ENCODE measurements around the gene HIGD1A. TPM values are rescaled to one million over a fixed set of nuclear protein-coding genes. Genes with fewer than 3 reads are reported as not detected.

HIGD1A gene
- total and polyA plus RNA-seq, 9 of the 15 experiments (the other 6 are each of a cell fraction or from before 2014, with no cell fraction given): 165 to 1,185 (median 333) TPM

- peak; percentile 36 for TF ChIP-seq TBP (optimal IDR thresholded peaks at IDR 0.05; ENCODE audit: low read depth, low read length)
- peak; percentile 75; the same call in 1 of the 2 replicates for TF ChIP-seq ZNF592 (IDR thresholded peaks at IDR 0.05)
- TF ChIP-seq TRIM28 (IDR thresholded peaks at IDR 0.05): 0 out of 2 replicates have a peak, but pooled peaks have one; percentile 9
- TF ChIP-seq GABPA (tag; conservative IDR thresholded peaks at IDR 0.05; ENCODE audit: low read depth): peak; percentile 56
- peak; percentile 58; the same call in 1 of the 2 replicates for TF ChIP-seq ZBED1 (IDR thresholded peaks at IDR 0.05)
- peak; percentile 79; the same call in 1 of the 2 replicates for TF ChIP-seq TOE1 (IDR thresholded peaks at IDR 0.05; ENCODE audit: borderline replicate concordance)
- TF ChIP-seq TOE1 (CRISPR knock-in tag; IDR thresholded peaks at IDR 0.05; ENCODE audit: borderline replicate concordance, low read depth): no peak
- TF ChIP-seq ELF1 (tag; IDR thresholded peaks at IDR 0.05): peak; percentile 69
- 0 out of 2 replicates have a peak, but pooled peaks have one; percentile 47 for TF ChIP-seq ZNF830 (CRISPR knock-in tag; IDR thresholded peaks at IDR 0.05)
- TF ChIP-seq STAT6 (CRISPR knock-in tag; IDR thresholded peaks at IDR 0.05): peak; percentile 79; the same call in 1 of the 2 replicates
- TF ChIP-seq YY1 (IDR thresholded peaks at IDR 0.05; ENCODE audit: borderline replicate concordance in 1 of 3, control insufficient read depth in 1 of 3, extremely low read depth in 1 of 3, insufficient read depth in 3 of 3, insufficient read length in 1 of 3, insufficient replicate concordance in 2 of 3, low read depth in 1 of 3, low read length in 2 of 3): peak in 2 of 3 experiments; percentile 15 to 89
- TF ChIP-seq HMGN3 (IDR thresholded peaks at IDR 0.05; ENCODE audit: borderline replicate concordance, extremely low read depth, insufficient read length, low read depth, low read length): no peak
- 0 out of 2 replicates have a peak, but pooled peaks have one; percentile 18 for TF ChIP-seq CTBP1 (IDR thresholded peaks at IDR 0.05; ENCODE audit: borderline replicate concordance)
- TF ChIP-seq EP400 (IDR thresholded peaks at IDR 0.05): peak; percentile 20
- TF ChIP-seq ESRRA (IDR thresholded peaks at IDR 0.05; ENCODE audit: borderline replicate concordance, low read depth): peak; percentile 97
- TF ChIP-seq HMG20B (CRISPR knock-in tag; IDR thresholded peaks at IDR 0.05): 0 out of 2 replicates have a peak, but pooled peaks have one; percentile 31
- TF ChIP-seq NR2C1 (IDR thresholded peaks at IDR 0.05): 0 out of 2 replicates have a peak, but pooled peaks have one; percentile 63
- peak; percentile 62 for TF ChIP-seq NR2C1 (tag; IDR thresholded peaks at IDR 0.05)
- no peak for TF ChIP-seq ZFX (CRISPR knock-in tag; IDR thresholded peaks at IDR 0.05)
- TF ChIP-seq BRD9 (IDR thresholded peaks at IDR 0.05; ENCODE audit: low read depth, partially characterized antibody): peak; percentile 24
- TF ChIP-seq FOXP1 (CRISPR knock-in tag; IDR thresholded peaks at IDR 0.05): 0 out of 2 replicates have a peak, but pooled peaks have one; percentile 20
- peak; percentile 62 for TF ChIP-seq ETV1 (tag; conservative IDR thresholded peaks at IDR 0.05; ENCODE audit: low read depth)
Observed at GRCh38 chr3:42803414-42804105, 730 bp downstream of the HIGD1A start (continued).
